SU-DHL-6 (cell line): ENCODE measurements around the gene ACVR1C.

ENCODE experiments used
- H2AFZ ChIP-seq: fragments of 200-600 bp; sonication (generic); 2 replicates; pipeline ENCODE4 v1.6.1; 2014; ENCODE audit warnings: low read depth, mild to moderate bottlenecking, moderate library complexity, mixed read lengths, antibody characterized with exemption, low read length; ENCODE audit not compliant: severe bottlenecking
- H3F3A ChIP-seq: fragments of 200-600 bp; shearing (Covaris generic); 2 replicates; pipeline ENCODE4 v1.6.0; 2016; ENCODE audit warnings: antibody characterized with exemption, mild to moderate bottlenecking; ENCODE audit not compliant: insufficient read depth
- H3K27ac ChIP-seq: fragments of 200-600 bp; sonication (generic); 2 replicates; pipeline ENCODE4 v1.5.1; 2016; ENCODE audit warnings: low read depth, mild to moderate bottlenecking, low read length, moderate library complexity, mixed read lengths
- H3K27me3 ChIP-seq: fragments of 200-600 bp; sonication (generic), shearing (Covaris generic); 2 replicates; pipeline ENCODE4 v1.6.0; 2014; ENCODE audit warnings: mild to moderate bottlenecking, low read length
- H3K36me3 ChIP-seq: fragments of 200-600 bp; sonication (generic); 2 replicates; pipeline ENCODE4 v1.6.1; 2014; ENCODE audit warnings: mild to moderate bottlenecking, low read length, mixed read lengths
- H3K4me2 ChIP-seq: fragments of 300-600, 200-600 bp; shearing (Covaris generic), sonication (generic); 2 replicates; pipeline ENCODE4 v1.6.0; 2014; ENCODE audit warnings: low read length, low read depth, mild to moderate bottlenecking; ENCODE audit not compliant: poor library complexity, severe bottlenecking
- H3K4me3 ChIP-seq: fragments of 200-600 bp; sonication (generic); 2 replicates; pipeline ENCODE4 v1.5.1; 2014; ENCODE audit warnings: antibody characterized with exemption, low read length, mild to moderate bottlenecking, mixed read lengths; ENCODE audit not compliant: insufficient read depth, poor library complexity, severe bottlenecking
- H3K79me2 ChIP-seq: fragments of 200-600 bp; sonication (generic); 2 replicates; pipeline ENCODE4 v1.6.1; 2014; ENCODE audit warnings: mild to moderate bottlenecking, low read length, moderate library complexity; ENCODE audit not compliant: insufficient read depth
- H3K9ac ChIP-seq: fragments of 200-600 bp; sonication (generic); 2 replicates; pipeline ENCODE4 v1.7.0; 2014; ENCODE audit warnings: mild to moderate bottlenecking, low read length
- H3K9me2 ChIP-seq: fragments of 200-600 bp; sonication (generic); replicated peaks from 2 replicates; pipeline ENCODE4 v1.6.1; 2014; ENCODE audit warnings: low read length; ENCODE audit not compliant: insufficient read depth
- H3K9me3 ChIP-seq: fragments of 200-600 bp; sonication (generic); 2 replicates; pipeline ENCODE4 v1.6.1; 2014; ENCODE audit warnings: low read length, mixed read lengths; ENCODE audit not compliant: insufficient read depth
- H4K20me1 ChIP-seq: fragments of 200-600 bp; sonication (generic); 2 replicates; pipeline ENCODE4 v1.6.1; 2014; ENCODE audit warnings: low read depth, mild to moderate bottlenecking, antibody characterized with exemption, low read length, moderate library complexity, mixed read lengths
- EZH2phosphoT487 ChIP-seq: fragments of 200-600 bp; sonication (generic), shearing (Covaris generic); conservative IDR thresholded peaks from 2 replicates; pipeline ENCODE4 v1.6.1; 2018; ENCODE audit warnings: mild to moderate bottlenecking, antibody characterized with exemption, low read length, moderate library complexity, mixed read lengths
- TF ChIP-seq, protein P1 (sequence below): fragments of 200-600 bp; sonication (generic); IDR thresholded peaks from one replicate; pipeline ENCODE4 v1.5.1; 2017; ENCODE audit warnings: antibody characterized with exemption, mild to moderate bottlenecking, low read length, moderate library complexity; ENCODE audit not compliant: insufficient read depth, poor library complexity, severe bottlenecking

Gene ACVR1C

GRCh38 chr2:157628477-157629415 is at the start of gene ACVR1C:
Gene ACVR1C (minus strand): TSS chr2:157628864. CDS start chr2:157628644, 220 bp downstream.
- H3K9me2 ChIP-seq: no peaks in the 10 kb centered on the region
- H3K27me3 ChIP-seq: 0 out of 2 replicates have a peak, but pooled peaks cover 3% of the 10 kb centered on the region
- H2AFZ ChIP-seq: no peak within 1 kb of the TSS
- H3K9me3 ChIP-seq: no peaks in the 10 kb centered on the region
- H3K36me3 ChIP-seq: no peaks in the 10 kb centered on the region
- H4K20me1 ChIP-seq: no peaks in the 10 kb centered on the region
- no peak for TF ChIP-seq EZH2phosphoT487
- TF ChIP-seq, protein P1, sequence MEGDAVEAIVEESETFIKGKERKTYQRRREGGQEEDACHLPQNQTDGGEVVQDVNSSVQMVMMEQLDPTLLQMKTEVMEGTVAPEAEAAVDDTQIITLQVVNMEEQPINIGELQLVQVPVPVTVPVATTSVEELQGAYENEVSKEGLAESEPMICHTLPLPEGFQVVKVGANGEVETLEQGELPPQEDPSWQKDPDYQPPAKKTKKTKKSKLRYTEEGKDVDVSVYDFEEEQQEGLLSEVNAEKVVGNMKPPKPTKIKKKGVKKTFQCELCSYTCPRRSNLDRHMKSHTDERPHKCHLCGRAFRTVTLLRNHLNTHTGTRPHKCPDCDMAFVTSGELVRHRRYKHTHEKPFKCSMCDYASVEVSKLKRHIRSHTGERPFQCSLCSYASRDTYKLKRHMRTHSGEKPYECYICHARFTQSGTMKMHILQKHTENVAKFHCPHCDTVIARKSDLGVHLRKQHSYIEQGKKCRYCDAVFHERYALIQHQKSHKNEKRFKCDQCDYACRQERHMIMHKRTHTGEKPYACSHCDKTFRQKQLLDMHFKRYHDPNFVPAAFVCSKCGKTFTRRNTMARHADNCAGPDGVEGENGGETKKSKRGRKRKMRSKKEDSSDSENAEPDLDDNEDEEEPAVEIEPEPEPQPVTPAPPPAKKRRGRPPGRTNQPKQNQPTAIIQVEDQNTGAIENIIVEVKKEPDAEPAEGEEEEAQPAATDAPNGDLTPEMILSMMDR: peak; percentile 32
- H3K4me3 ChIP-seq: peak within 1 kb of the TSS; percentile 37
- peak within 1 kb of the TSS; percentile 53 for H3K4me2 ChIP-seq
- H3K27ac ChIP-seq: no peak within 1 kb of the TSS
- no peaks in the 10 kb centered on the region for H3F3A ChIP-seq
- no peaks in the 10 kb centered on the region for H3K79me2 ChIP-seq
- no peak within 1 kb of the TSS for H3K9ac ChIP-seq

DNA sequence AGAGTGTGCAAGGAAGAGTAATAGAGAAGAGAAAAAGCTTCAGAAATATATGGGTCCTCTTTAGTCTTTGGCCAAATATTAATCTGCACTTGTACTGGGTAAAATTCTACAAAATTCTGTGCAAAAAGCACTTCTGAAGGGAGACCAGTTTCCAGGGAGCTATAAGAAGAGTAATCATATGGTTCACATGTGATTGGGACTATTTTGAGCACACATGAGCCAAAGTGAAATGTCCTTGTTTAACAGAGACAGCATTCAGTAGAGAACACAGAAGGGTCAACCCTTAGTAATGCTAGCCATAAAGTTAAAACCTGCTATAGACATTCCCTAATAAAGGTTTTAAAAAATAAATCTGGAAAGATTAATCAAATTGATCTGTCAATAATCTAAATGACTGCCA is 49.3 kb upstream of the ACVR1C start:
- H3K9me2 ChIP-seq: no peaks in the 10 kb centered on the region

DNA sequence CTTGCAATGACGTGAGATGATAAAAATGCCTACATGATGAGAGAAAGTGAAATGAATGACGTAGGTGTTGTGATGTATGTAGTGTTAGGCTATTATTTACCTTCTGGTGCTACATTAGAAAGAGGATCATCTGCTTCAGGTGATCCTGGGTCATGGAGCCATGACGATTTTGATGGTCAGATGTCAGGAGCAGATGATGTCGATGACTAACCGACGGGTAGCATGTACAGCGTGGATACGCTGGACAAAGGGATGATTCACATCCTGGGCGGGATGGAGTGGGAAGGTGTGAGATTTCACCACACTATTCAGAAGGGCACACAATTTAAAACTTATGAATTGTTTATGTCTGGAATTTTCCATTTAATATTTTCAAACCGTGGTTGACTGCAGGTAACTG is 43.5 kb upstream of the ACVR1C start:
- no peak overlapping the region for H3K27ac ChIP-seq
- no peak overlapping the region for H3K9ac ChIP-seq
- no peak overlapping the region for H3K4me3 ChIP-seq
- no peak overlapping the region for H2AFZ ChIP-seq
- H3K36me3 ChIP-seq: no peaks in the 10 kb centered on the region
- H3K9me3 ChIP-seq: no peaks in the 10 kb centered on the region
- H3K79me2 ChIP-seq: no peaks in the 10 kb centered on the region
- H3K9me2 ChIP-seq: no peaks in the 10 kb centered on the region
- H3K4me2 ChIP-seq: no peak overlapping the region
- no peaks in the 10 kb centered on the region for H3K27me3 ChIP-seq
- no peaks in the 10 kb centered on the region for H3F3A ChIP-seq
- no peak for TF ChIP-seq EZH2phosphoT487
- TF ChIP-seq, protein P1: no peak
- no peaks in the 10 kb centered on the region for H4K20me1 ChIP-seq

More for the DNA sequence above, 49.3 kb upstream of the ACVR1C start:
- Histone ChIP-seq H3K79me2 (no peaks in the 10 kb centered on the region), H3K9ac (no peak overlapping the region), H2AFZ (no peak overlapping the region), H3K36me3 (no peaks in the 10 kb centered on the region), H3K27ac (no peak overlapping the region), H3F3A (no peaks in the 10 kb centered on the region), H3K4me3 (no peak overlapping the region), H4K20me1 (no peaks in the 10 kb centered on the region), H3K9me3 (no peaks in the 10 kb centered on the region), H3K27me3 (no peaks in the 10 kb centered on the region), H3K4me2 (no peak overlapping the region)
- TF ChIP-seq, protein P1: no peak
- TF ChIP-seq EZH2phosphoT487: no peak
